GM21515 (cell line): Measurements from ENCODE around the gene NPAS4.
"Not testable (repeated sequence)": the region's sequence is repeated elsewhere in the genome, so short reads cannot be mapped to it uniquely, and the experiment has no call there.

ENCODE experiments used
- ATAC-seq: cut with Tn5 transposase; IDR thresholded peaks from one replicate; pipeline ENCODE4 v1.9.1; 2021; ENCODE audit not compliant: unreplicated experiment

The NPAS4 gene

DNA sequence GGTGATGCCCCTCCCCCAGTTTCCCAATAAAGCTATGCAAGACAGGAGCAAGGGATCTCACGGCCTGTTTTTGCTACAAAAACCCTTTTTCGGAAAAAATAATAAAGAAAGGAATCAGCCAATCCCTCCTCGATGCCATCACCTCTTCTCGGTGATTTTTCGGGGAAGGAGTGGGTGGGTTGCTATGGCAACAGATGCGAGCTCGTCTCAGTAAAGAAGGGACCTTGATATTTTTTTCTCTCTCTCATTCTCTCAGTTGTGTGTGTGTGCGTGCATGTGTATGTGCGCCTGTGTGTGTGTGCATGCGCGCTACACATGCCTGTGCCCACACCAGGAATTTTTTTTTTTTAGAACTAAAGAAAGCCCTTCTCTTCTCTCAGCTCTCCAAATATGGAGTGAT lies 3.8 kb upstream of the NPAS4 start:
- no peak for ATAC-seq

DNA sequence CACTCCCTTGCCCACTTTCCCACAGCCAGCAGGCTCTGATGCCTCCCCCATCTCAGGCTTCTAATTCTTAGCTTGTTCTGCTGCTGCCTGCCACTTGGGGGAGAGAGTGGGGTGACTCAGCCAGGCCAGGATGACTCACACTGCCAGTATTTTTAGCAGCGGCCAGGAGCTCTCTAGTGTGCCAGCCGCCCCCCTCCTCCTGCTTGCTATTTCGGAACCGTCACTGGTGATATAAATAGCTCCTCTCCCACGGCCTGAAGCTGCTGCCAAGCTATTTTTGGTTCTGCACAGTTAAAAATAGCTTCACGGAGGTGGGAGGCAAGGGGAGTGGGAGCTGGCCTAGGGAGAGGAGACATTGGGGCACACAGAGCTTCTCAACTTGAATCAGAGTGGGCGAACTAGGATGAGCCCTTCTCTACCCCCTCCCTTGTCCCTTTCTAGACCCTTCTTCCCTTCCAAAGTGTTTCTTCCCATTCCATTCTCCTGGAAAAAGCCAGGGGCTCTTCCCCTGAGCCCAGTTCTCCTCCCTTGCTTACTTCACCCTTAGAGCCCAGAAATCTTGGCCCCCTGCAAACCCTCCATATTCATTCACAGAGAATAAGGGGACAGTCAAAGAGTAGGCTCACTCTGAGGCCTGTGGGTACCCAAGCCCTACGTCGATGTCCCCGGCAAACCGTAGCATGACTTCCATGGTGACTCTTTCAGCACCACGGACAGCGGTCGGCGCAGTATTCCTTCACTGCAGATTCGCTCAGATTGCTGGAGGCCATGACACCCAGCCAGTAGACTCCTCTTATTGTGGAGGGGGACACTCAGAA lies 2.5 kb upstream of the NPAS4 start:
- no peak for ATAC-seq

DNA sequence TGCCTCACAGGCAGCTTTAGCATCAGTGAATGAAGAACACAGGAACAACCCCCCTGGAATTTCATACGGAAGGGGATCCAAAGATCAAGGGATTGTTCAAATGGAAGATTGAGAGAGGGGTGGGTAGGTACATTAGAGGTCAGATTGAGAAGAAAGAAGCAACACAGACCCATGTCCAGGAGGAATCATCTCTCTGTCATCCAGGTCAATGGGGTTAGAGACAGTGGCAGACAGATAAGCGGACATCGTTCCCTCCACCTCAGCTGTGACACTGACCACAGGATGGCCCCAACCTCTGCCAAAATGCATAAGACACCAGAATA lies 1.9 kb upstream of the NPAS4 start:
- no peak for ATAC-seq

DNA sequence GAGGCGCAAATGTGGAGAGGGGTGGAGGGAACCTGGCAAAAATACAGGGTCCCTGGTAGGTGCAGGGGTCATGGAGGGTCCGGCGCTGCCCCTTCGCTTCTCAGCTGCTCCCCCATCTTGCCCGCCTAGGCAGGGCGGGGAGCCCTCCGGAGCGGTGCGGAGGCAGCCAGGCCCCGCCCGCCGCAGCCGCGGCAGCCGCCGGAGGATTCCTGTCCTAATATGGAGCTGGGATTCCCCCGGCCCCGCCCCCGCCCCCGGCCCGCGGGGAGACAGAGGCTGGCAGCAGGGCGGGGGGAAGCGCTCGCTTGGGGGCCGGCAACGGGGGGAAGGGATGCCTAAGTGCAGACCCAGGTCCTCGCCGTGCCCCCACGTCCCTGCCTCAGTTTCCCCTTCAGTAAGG lies 1.0 kb upstream of the NPAS4 start:
- ATAC-seq: no peak

DNA sequence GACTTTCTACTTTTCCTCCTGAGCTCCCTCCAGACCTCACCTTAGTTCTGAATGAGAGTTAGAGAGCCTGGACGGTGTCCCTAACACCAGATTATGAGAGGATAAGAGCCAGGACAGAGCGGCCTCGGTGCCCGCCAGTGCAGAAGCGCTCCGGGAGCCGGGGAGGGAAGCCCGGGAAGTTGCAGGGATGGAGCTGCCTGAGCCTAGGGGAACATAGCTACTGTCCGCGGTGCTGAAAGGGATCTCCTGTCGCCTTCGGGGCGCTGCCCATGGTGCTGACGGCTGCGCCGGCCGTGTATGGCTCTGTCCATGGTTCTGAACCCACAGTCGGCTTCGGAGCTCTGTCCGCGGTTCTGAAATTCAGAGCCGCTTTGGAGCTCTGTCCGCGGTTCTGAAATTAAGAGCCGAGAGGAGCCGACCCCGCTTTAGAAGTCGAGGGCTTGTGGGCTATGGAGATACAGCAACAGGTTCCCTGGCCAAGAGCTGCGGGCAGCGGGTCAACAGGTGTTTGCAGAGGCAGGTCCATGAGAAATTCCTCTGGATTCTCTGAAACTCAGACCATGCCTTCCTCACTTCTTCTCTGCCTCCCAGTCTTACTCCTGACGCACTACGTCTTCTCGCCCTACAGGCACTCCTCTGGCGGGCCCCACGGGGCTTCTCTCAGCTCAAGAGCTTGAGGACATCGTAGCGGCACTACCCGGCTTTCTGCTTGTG lies 814 bp downstream of the NPAS4 start:
- no peak for ATAC-seq

DNA sequence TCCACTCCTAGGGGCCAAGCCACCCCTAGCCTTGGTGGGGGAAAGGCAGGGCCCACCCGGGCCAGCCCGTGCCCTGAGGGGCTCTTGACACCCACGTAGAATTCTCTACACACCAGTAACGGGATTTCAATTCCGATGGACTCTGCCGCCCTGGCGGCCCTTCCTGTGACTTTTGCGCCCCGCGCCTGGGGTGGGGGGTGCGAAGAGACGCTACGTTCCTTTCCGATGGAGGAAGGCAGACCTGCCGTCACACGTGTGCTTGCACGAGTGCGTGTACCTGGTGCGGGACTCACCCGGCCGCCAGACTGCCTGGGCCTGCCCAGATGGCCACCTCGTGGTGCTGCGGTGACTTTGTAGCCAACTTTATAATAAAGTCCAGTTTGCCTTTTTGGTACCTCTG lies 5.5 kb downstream of the NPAS4 start:
- no peak for ATAC-seq

DNA sequence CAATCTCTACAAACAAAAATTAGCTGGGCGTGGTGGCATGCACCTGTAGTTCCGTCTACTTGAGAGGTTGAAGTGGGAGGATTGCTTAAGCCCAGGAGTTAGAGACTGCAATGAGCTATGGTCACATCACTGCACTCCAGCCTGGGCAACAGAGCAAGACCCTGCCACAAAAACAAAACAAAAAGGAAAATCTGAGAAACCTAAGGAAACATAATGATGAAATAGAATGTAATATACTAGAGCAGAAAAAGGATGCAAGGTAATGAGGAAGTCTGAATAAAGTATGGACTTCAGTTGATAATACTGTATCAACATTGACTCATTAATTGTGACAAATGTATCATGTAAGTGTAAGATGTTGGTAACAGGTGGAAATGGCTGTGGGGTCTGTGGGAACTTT lies 8.1 kb downstream of the NPAS4 start:
- ATAC-seq: no peak

DNA sequence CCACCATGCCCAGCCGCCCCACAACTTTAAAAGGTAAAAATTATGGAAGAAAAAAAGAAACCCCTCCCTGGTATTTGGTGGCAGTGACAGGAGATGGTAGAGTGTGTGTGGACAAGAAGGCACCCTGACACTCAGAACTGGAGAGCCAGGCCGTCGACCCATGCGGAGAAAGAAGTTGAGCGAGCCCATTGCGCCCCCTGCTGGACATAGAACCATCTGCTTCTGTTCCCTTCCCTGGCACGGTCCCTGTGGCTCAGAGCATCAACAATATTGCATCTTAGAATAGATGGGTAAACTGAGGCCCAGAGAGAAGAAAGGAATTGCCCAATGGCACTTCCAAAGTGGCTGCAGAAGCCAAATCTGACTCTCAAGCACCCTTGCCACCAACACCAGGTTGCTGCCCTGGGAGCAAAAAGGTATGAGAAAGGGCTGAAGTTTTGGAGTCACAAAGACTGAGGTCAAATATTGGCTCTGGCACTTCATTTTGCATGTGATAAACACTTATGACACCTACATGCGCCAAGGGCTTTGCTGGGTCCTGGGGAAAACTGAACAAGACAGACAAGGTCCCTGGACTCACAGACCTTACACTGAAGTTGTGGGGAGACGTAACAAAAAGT lies 9.3 kb downstream of the NPAS4 start:
- no peak for ATAC-seq

DNA sequence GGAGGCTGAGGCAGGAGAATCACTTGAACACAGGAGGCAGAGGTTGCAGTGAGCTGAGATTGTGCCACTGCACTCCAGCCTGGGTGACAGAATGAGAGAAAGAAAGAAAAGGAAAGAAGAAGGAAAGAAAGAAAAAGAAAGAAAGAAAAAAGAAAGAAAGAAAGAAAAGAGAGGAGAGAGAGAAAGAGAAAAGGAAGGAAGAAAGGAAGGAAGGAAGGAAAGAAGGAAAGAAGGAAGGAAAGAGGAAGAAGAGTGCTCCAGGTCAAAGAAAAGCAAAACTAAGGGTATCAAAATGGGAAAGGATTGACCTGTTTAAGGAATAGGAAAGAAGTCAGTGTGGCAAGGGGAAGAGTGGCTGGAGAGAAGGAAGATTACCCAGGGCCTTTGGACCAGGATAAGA lies 10.5 kb downstream of the NPAS4 start:
- not testable (repeated sequence) for ATAC-seq

- ATAC-seq: not testable (repeated sequence)
Measured at GRCh38 chr11:66431871-66432329, 11.1 kb downstream of the NPAS4 start.

GRCh38 chr11:66432597-66432996 lies 11.8 kb downstream of the NPAS4 start:
- no peak for ATAC-seq

DNA sequence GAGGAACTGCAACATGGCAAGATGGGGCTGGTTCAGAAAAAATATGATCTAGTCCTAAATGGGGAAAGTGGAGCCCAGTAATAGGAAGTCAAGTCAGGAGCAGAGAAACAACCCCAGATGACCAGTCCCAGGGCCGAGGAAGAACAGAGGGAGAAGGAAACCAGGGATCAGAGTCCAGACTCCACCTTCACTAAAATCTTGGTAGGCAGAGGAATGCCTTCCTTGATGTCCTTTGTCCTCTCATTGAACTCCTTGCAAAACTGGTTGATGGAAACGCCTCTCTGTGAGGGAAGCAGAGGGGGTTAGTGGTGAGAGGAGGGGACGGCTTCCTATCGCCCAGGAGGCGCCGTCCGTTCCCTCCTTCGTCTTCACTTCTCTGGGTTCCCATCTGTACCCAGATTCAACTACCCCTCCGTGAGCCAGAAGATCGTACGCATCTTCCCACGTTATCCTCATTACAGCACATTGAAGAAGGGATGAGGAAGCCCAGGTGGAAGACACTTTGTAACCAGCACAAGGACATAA lies 17.2 kb downstream of the NPAS4 start:
- ATAC-seq: no peak

DNA sequence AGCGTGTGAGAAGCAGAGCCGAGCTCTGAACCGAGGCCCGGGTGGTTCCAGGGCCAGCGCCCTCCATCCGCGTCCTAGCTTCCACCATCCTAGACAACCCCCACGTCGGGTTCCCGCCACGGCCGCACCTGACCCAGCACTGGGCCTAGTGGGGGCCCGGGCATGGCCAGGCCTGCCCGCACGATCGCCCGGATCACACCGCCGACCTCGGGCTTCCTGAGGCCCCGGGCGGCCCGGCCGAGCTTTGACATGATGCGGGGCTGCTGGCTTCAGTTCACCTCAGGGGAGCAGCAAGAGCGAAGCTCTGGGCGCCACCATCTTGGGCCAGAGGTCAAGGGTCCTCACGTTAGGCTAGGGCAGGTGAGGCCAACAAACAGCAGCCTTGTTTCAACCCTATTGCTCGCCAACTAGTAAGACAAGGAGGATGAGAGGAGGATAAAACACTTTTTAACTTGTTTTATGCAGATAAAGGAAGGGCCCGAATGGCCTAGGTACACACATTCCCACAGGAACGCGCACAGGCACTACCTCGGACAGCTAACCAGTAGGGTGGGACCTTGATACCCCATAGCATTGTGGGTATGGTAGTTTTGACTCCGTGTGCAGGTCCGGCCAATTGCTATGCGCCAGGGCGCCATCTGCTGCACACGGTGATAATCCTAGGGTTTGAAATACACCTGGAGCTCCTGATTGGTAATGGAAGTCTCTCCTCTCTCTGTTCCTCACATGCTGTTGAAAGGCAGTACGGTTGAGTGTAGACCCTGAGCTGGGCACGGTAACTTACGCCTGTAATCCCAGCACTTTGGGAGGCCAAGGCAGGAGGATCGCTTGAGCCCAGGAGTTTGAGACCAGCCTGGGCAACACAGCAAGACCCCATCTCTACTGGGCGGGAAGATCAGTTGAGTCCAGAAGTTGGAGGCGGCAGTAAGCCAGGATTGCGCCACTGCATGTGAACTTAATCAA lies 17.9 kb downstream of the NPAS4 start, which contains the start of gene MRPL11:
MRPL11 (minus strand) TSS at position 345 of the 963 bp plus-strand sequence; CDS start at position 251, 94 bp downstream.
- ATAC-seq: peak; percentile 93

DNA sequence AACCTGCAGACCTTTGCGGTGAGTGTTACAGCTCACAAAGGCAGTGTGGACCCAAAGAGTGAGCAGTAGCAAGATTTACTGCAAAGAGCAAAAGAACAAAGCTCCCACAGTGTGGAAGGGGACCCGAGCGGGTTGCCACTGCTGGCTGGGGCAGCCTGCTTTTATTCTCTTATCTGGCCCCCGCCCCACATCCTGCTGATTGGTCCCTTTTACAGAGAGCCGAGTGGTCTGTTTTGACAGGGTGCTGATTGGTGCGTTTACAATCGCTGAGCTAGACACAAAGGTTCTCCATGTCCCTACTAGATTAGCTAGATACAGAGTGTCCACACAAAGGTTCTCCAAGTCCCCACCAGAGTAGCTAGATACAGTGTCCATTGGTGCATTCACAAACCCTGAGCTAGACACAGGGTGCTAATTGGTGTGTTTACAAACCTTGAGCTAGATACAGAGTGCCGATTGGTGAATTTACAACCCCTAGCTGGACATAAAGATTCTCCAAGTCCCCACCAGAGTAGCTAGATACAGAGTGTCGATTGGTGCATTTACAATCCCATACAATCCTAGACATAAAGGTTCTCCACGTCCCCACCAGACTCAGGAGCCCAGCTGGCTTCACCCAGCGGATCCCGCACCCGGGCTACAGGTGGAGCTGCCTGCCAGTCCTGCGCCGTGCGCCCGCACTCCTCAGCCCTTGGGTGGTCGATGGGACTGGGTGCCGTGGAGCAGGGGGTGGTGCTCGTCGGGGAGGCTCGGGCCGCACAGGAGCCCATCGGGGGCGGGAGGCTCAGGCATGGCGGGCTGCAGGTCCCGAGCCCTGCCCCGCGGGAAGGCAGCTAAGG lies 19.5 kb downstream of the NPAS4 start:
- ATAC-seq: not testable (repeated sequence)

DNA sequence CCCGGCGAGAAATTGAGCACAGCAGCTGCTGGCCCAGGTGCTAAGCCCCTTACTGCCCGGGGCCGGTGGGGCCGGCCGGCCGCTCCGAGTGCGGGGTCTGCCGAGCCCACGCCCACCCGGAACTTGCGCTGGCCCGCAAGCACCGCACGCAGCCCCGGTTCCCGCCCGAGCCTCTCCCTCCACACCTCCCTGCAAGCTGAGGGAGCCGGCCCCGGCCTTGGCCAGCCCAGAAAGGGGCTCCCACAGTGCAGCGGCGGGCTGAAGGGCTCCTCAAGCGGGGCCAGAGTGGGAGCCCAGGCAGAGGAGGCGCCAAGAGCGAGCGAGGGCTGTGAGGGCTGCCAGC lies 20.1 kb downstream of the NPAS4 start:
- not testable (repeated sequence) for ATAC-seq

- no peak for ATAC-seq
Measured at GRCh38 chr11:66443602-66444001, 22.8 kb downstream of the NPAS4 start.

DNA sequence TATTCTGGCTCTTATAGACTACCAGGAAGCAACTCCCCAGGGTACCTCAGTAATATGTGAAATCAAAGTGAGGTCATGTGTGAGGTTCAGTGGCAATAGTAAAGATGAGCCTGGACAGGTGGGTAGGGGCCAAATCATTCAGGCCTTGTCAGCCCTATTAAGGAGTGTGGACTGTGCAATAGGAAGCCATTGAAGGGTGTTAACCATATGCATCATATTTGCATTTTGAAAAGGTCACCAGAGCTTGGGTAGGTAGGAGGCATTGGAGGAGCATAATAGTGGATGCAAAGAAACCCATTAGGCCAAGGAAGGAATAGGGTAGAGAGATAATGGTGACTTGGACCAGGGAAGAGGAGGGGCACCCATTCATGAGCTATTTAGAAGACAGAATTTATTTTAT lies 26.2 kb downstream of the NPAS4 start:
- no peak for ATAC-seq

- ATAC-seq: no peak
Measured at GRCh38 chr11:66448523-66448922, 27.7 kb downstream of the NPAS4 start.

DNA sequence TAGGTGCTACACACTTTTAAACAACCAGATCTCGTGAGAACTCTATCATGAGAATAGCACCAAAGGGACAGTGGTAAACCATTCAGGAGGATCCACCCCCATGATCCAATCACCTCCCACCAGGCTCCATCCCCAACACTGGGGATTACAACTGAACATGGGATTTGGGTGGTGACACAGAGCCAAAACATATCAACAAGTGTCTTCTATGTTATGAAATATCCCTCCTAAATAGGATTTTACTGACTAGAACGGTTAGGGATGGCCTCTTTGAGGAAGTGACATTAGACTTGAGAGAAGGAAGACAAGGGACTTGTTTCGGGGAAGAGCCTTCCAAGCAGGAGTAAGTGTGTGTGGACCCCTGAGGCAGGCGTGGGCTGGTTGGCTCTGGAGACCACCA lies 29.7 kb downstream of the NPAS4 start:
- ATAC-seq: no peak

DNA sequence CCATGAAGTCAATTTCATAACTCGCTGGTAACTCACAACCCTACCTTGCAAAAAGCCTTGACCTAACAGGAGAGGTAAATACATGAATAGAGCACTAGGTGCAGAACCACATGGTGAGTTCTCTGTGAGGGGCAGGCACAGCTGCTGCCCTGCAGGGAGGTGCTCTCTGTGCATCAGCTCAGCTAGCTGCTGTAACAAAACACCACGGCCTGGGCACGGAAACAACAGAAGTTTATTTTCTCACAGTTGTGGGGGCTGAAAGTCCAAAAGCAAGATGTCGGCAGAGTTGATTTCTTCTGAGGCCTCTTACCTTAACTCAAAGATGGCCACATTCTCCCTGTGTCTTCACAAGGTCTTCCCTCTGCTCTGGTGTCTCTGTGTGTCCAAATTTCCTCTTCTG lies 30.8 kb downstream of the NPAS4 start:
- no peak for ATAC-seq
